Calu3 (cell line): ENCODE data around the gene TTC32. TPM values are rescaled to one million over a fixed set of nuclear protein-coding genes. Genes with fewer than 3 reads are reported as not detected.

Experiments used
- BruUV-seq: library from RNA; stranded (reverse); fragments of 400-500 nt; replicated peaks from 2 replicates; lab custom pipeline; 2021; lab: Mats Ljungman, UMichigan
- CTCF ChIA-PET: fragments of 300-600 bp; sonication (Branson Sonifier 250); formaldehyde crosslinking; loops from one replicate; lab custom pipeline; 2022; ENCODE audit warnings: antibody characterized with exemption; lab: Charles Lee
- DNase-seq: peaks from one replicate; pipeline ENCODE4 v3.0.0; 2022
- H3K27ac Mint-ChIP-seq: one replicate; pipeline ENCODE4 v1.8.0; 2022; ENCODE audit warnings: mixed read lengths; ENCODE audit not compliant: unreplicated experiment
- H3K27me3 Mint-ChIP-seq: one replicate; pipeline ENCODE4 v1.8.0; 2022; ENCODE audit warnings: mixed read lengths; ENCODE audit not compliant: unreplicated experiment
- H3K36me3 Mint-ChIP-seq: one replicate; pipeline ENCODE4 v1.8.0; 2022; ENCODE audit warnings: mild to moderate bottlenecking, moderate library complexity, mixed read lengths; ENCODE audit not compliant: insufficient read depth, unreplicated experiment
- H3K4me1 Mint-ChIP-seq: one replicate; pipeline ENCODE4 v1.8.0; 2022; ENCODE audit warnings: mild to moderate bottlenecking, low read depth, mixed read lengths; ENCODE audit not compliant: unreplicated experiment
- H3K4me3 Mint-ChIP-seq: one replicate; pipeline ENCODE4 v1.8.0; 2022; ENCODE audit warnings: mild to moderate bottlenecking, low read depth, moderate library complexity, mixed read lengths; ENCODE audit not compliant: unreplicated experiment
- H3K9me3 Mint-ChIP-seq: one replicate; pipeline ENCODE4 v1.8.0; 2022; ENCODE audit warnings: low read depth, mixed read lengths; ENCODE audit not compliant: unreplicated experiment
- CTCF ChIP-seq: fragments of 200-600 bp; IDR thresholded peaks from one replicate; pipeline ENCODE4 v1.8.0; 2022; ENCODE audit warnings: antibody characterized with exemption; ENCODE audit not compliant: unreplicated experiment
- intact Hi-C: fragments of 100-400 bp; cut with micrococcal nuclease; formaldehyde crosslinking; loops from one replicate; pipeline ENCODE4 v1.10.0; 2022; ENCODE audit not compliant: unreplicated experiment
- total RNA-seq: library from RNA; stranded (reverse); gene quantifications from 2 replicates; pipeline ENCODE4 v1.2.3, GENCODE V29; 2022

TTC32 gene
- total RNA-seq, 1 experiment from 2014 or later: 13.6 TPM

GRCh38 chr2:19854596-19855541 lies 46.9 kb downstream of the TTC32 start:
- CTCF ChIA-PET: interaction anchor here (0.6 kb wide), 1 partner anchor 12 kb away, joined by 3 read pairs; no protein-coding TSS in a partner anchor
- DNase-seq: no peak
- H3K27ac Mint-ChIP-seq: no peak overlapping the region
- no peaks in the 10 kb centered on the region for H3K4me1 Mint-ChIP-seq
- H3K36me3 Mint-ChIP-seq: no peaks in the 10 kb centered on the region
- intact Hi-C loops: no loop called here
- peaks cover 15% of the 10 kb centered on the region for H3K27me3 Mint-ChIP-seq
- BruUV-seq: no TSS peak
- TF ChIP-seq CTCF: no peak
- no peak overlapping the region for H3K4me3 Mint-ChIP-seq
- no peaks in the 10 kb centered on the region for H3K9me3 Mint-ChIP-seq

GRCh38 chr2:19851116-19851695 lies 50.6 kb downstream of the TTC32 start:
- peak; percentile 24 for DNase-seq
- TF ChIP-seq CTCF: no peak
- peaks cover under 1% of the 10 kb centered on the region for H3K27me3 Mint-ChIP-seq
- intact Hi-C loops: no loop called here
- H3K9me3 Mint-ChIP-seq: no peaks in the 10 kb centered on the region
- H3K4me3 Mint-ChIP-seq: no peak overlapping the region
- no peaks in the 10 kb centered on the region for H3K36me3 Mint-ChIP-seq
- H3K4me1 Mint-ChIP-seq: no peaks in the 10 kb centered on the region
- no TSS peak for BruUV-seq
- H3K27ac Mint-ChIP-seq: no peak overlapping the region
- CTCF ChIA-PET: interaction anchor here (0.6 to 1.1 kb wide), 2 partner anchors 13 to 49 kb away, joined by 3 read pairs; no protein-coding TSS in a partner anchor

- no peaks in the 10 kb centered on the region for H3K4me1 Mint-ChIP-seq
- DNase-seq: no peak
- peaks cover 9% of the 10 kb centered on the region for H3K27me3 Mint-ChIP-seq
- no peaks in the 10 kb centered on the region for H3K9me3 Mint-ChIP-seq
- H3K4me3 Mint-ChIP-seq: no peak overlapping the region
- CTCF ChIA-PET: interaction anchor here (1.1 kb wide), 1 partner anchor 48 kb away, joined by 3 read pairs; no protein-coding TSS in a partner anchor
- no peaks in the 10 kb centered on the region for H3K36me3 Mint-ChIP-seq
- TF ChIP-seq CTCF: no peak
- BruUV-seq: no TSS peak
- no peak overlapping the region for H3K27ac Mint-ChIP-seq
- intact Hi-C loops: no loop called here
These were observed 51.4 kb downstream of the TTC32 start for GRCh38 chr2:19850056-19851050.

- intact Hi-C loops: no loop called here
- BruUV-seq: no TSS peak
- Mint-ChIP-seq H3K36me3 (no peaks in the 10 kb centered on the region), H3K9me3 (no peaks in the 10 kb centered on the region), H3K27ac (no peak overlapping the region), H3K4me1 (no peaks in the 10 kb centered on the region), H3K4me3 (no peak overlapping the region), H3K27me3 (peaks cover 23% of the 10 kb centered on the region)
- TF ChIP-seq CTCF: no peak
- CTCF ChIA-PET: no interaction called here
- DNase-seq: no peak
These were observed 52.8 kb downstream of the TTC32 start for GRCh38 chr2:19848952-19849351.
